ENCODE data around the gene DRC3.

Gene DRC3

GRCh38 chr17:18039535-18040260 is 67.0 kb downstream of the DRC3 start:
- DNase-seq (ENCODE audit: insufficient read length, low spot score) (no peak), FAIRE-seq (no peak)

GRCh38 chr17:18040261-18040858 is 67.7 kb downstream of the DRC3 start:
- FAIRE-seq: no peak
- no peak for DNase-seq (ENCODE audit: insufficient read length, low spot score)

- FAIRE-seq: peak; percentile 77
- no peak for DNase-seq (ENCODE audit: insufficient read length, low spot score)
Measured at GRCh38 chr17:18041776-18042175, 69.1 kb downstream of the DRC3 start.

GRCh38 chr17:18042983-18043382 is 70.3 kb downstream of the DRC3 start:
- FAIRE-seq: no peak
- DNase-seq (ENCODE audit: insufficient read length, low spot score): no peak

- DNase-seq (ENCODE audit: insufficient read length, low spot score) (no peak), FAIRE-seq (peak; percentile 62)
Measured at GRCh38 chr17:18043491-18043890, 70.8 kb downstream of the DRC3 start.

GRCh38 chr17:18044609-18045008 is 71.9 kb downstream of the DRC3 start:
- FAIRE-seq: no peak

GRCh38 chr17:18045691-18046350 is 73.2 kb downstream of the DRC3 start:
- DNase-seq (ENCODE audit: insufficient read length, low spot score) (no peak), FAIRE-seq (no peak)

More at GRCh38 chr17:18044609-18045008, 71.9 kb downstream of the DRC3 start:
- DNase-seq (ENCODE audit: insufficient read length, low spot score): no peak

- no peak for FAIRE-seq
- DNase-seq (ENCODE audit: insufficient read length, low spot score): no peak
Measured at GRCh38 chr17:18055597-18055996, 82.9 kb downstream of the DRC3 start.

- FAIRE-seq (no peak), DNase-seq (ENCODE audit: insufficient read length, low spot score) (no peak)
Measured at GRCh38 chr17:18056214-18056613, 83.6 kb downstream of the DRC3 start.

- DNase-seq (ENCODE audit: insufficient read length, low spot score) (no peak), FAIRE-seq (no peak)
Measured at GRCh38 chr17:18059283-18059682, 86.6 kb downstream of the DRC3 start.

- DNase-seq (ENCODE audit: insufficient read length, low spot score) (no peak), FAIRE-seq (peak; percentile 20)
Measured at GRCh38 chr17:18064053-18064452, 91.4 kb downstream of the DRC3 start.

- peak; percentile 33 for FAIRE-seq
Measured at GRCh38 chr17:18065546-18065945, 92.9 kb downstream of the DRC3 start.

More at GRCh38 chr17:18065546-18065945, 92.9 kb downstream of the DRC3 start:
- DNase-seq (ENCODE audit: insufficient read length, low spot score): no peak
